Bronchus fibroblast of lung (primary cell): ENCODE measurements around the gene PPP1R15B. TPM values are rescaled to one million over a fixed set of nuclear protein-coding genes. Genes with fewer than 3 reads are reported as not detected.

Experiments
- total RNA-seq: library from RNA; depleted of rRNA; stranded (reverse); fragments of >200 nt; gene quantifications from 2 replicates; pipeline ENCODE4 v1.2.3, GENCODE V29; 2015

Gene PPP1R15B
- total RNA-seq = 17.5 and 17.7 TPM in 2 replicates

DNA sequence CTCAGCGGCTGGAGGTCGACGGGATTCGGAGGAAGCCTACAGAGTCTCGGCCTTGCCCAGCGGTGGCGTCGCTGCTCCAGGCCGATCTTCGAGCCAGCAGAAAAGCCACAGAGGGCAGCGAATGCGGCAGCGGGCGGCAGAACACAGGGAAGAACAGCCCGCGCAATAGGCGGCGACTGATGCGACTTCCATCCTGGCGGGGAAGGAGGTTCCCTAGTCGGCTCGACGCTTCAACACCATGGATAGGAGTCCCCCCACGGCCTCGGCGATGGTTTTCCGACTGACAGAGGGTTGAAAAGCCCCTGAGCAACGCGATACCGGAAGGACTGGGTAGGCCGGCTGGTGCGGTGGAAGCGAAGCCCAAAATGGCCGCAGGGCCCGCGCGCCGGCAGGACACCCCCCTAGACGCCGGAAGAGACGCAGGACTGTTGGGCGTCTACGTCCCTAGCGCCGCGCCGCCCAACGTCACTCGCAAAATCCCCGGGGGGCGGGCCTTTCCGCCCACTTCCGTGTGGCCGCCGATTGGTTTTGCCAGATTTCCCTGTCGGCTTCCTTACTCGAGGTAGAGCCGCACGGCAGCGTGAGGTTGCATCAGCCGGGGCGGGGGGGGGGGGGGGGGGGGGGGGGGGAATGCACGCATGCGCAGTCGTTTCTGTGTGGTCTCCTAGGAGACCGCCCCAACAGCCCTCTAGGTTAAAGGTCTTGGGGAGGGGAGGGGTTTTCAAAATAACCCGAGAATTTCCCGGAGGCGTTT is at the start of gene PPP1R15B:
TSS of gene PPP1R15B (minus strand) at position 367 of the 754 bp plus-strand sequence. CDS start 406 bp downstream, outside the sequence.

DNA sequence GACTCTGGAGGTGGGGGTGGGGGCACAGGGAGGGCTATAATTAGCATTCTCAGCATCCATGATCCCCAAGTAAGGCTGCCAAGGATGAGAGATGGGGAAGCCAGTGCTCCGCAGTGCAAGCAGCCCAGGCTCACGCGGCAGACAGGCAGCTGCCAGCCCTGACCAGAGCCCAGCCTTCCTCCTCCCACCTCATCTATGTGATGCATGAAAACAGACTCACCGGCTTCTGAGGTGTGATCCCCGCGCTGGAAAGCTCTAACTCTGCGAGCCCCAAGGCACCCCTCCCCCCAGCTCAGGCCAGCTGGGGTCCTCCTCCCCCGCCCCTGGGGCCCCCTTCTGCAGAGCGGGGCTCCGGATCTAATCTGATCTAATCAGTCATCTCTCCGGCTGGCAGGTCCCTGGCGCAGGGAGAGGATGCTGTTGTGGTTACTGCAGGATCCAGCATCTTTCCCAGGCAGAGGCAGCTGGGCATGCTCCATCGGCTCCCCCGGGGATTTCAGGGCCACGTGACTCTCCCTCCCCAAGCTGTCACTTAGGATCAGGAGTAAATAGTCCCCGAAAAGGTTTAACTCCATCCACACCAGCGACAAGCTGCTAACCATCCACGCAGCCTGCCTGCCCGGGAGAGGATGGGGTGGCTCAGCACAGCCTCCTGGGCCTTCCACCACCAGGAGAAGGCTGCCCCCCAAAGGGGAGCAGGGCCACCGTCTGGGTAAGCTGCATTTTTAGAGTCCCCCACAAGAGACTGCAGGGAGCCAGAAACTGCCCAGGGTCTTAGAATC is 52.0 kb downstream of the PPP1R15B start, which contains the start of gene PLEKHA6:
TSS of gene PLEKHA6 (minus strand) at position 456 of the 782 bp plus-strand sequence. CDS start 86,202 bp downstream, outside the sequence.

Other genes with a start within 250 kb of the PPP1R15B start
- 0.15 and 0.67 TPM in 2 replicates for gene REN, start 245.5 kb downstream of the PPP1R15B start, total RNA-seq
- gene KISS1, start 215.3 kb downstream of the PPP1R15B start, total RNA-seq = 7.6 and 7.9 TPM in 2 replicates
- gene GOLT1A, start 197.8 kb downstream of the PPP1R15B start, total RNA-seq = not detected in 2 replicates
- 1.0 TPM in 2 replicates for gene PLEKHA6, start 51.9 kb downstream of the PPP1R15B start, total RNA-seq
- gene PIK3C2B, start 83.0 kb upstream of the PPP1R15B start, total RNA-seq = 1.3 and 1.5 TPM in 2 replicates
- gene MDM4, start 104.6 kb upstream of the PPP1R15B start, total RNA-seq = 5.9 and 8.4 TPM in 2 replicates